B cell (primary cell): Measurements from ENCODE around the gene DUSP15. TPM values are rescaled to one million over a fixed set of nuclear protein-coding genes. Genes with fewer than 3 reads are reported as not detected.

Experiments used
- ATAC-seq: fragments of 200-7000 bp; cut with Tn5 transposase; one replicate; pipeline ENCODE4 v1.10.0; 2021; ENCODE audit warnings: low read depth, mild to moderate bottlenecking, moderate number of reproducible peaks, moderate library complexity
- CTCF ChIA-PET: fragments of 350-600 bp; sonication (Branson Sonifier 250); formaldehyde crosslinking; loops from one replicate; lab custom pipeline; 2021; ENCODE audit warnings: antibody characterized with exemption, inconsistent platforms; lab: Charles Lee
- POLR2A ChIA-PET: fragments of 350-600 bp; sonication (Branson Sonifier 250); formaldehyde crosslinking; loops from one replicate; lab custom pipeline; 2021; ENCODE audit warnings: antibody characterized with exemption; lab: Charles Lee
- DNase-seq: peaks from one replicate; pipeline ENCODE4 v3.0.0; 2013
- H2AFZ ChIP-seq: 2 replicates; pipeline ENCODE4 v1.6.1; 2012; ENCODE audit warnings: mild to moderate bottlenecking, low read depth, low read length; ENCODE audit not compliant: insufficient read depth, poor library complexity, severe bottlenecking
- H3K27ac ChIP-seq, 2 donors: 1 replicate in 1 of 2; 2 replicates in 1 of 2; pipeline ENCODE4 v1.5.1; 2012 to 2013; ENCODE audit warnings: low read length in 2 of 2, mild to moderate bottlenecking in 2 of 2, moderate library complexity in 1 of 2
- H3K27me3 ChIP-seq, 4 experiments: fragments of 200-600 bp in 1 of 4; sonication (generic) in 1 of 4; replicated peaks in 1 of 4; 1 replicate in 2 of 4; 2 replicates in 2 of 4; pipeline versions ENCODE4 v1.6.1 to v1.7.0; 2013 to 2016; ENCODE audit warnings: low read length in 3 of 4, mild to moderate bottlenecking in 2 of 4, mixed read lengths in 1 of 4, moderate library complexity in 1 of 4; ENCODE audit not compliant: insufficient read depth in 4 of 4, control insufficient read depth in 3 of 4; ENCODE audit errors: control extremely low read depth in 1 of 4
- H3K36me3 ChIP-seq, 2 experiments: replicated peaks in 1 of 2; 1 replicate in 1 of 2; 2 replicates in 1 of 2; pipeline versions ENCODE4 v1.6.1 to v1.7.1; 2013; ENCODE audit warnings: low read length in 1 of 2; ENCODE audit not compliant: insufficient read depth in 2 of 2, control insufficient read depth in 1 of 2; ENCODE audit errors: control extremely low read depth in 1 of 2, extremely low read depth in 1 of 2
- H3K4me1 ChIP-seq, 2 donors: fragments of 200-600 bp in 1 of 2; sonication (generic) in 1 of 2; 1 replicate in 1 of 2; 2 replicates in 1 of 2; pipeline versions ENCODE4 v1.5.1 to v1.6.1; 2013 to 2017; ENCODE audit warnings: low read length in 2 of 2; ENCODE audit not compliant: control insufficient read depth in 2 of 2, insufficient read depth in 2 of 2
- H3K4me2 ChIP-seq: replicated peaks from 2 replicates; pipeline ENCODE3; 2012; ENCODE audit warnings: mild to moderate bottlenecking, low read depth, low read length; ENCODE audit not compliant: poor library complexity, severe bottlenecking
- H3K4me3 ChIP-seq, 5 experiments: fragments of 200-600 bp in 1 of 5; sonication (generic) in 1 of 5; 1 replicate in 3 of 5; 2 replicates in 2 of 5; pipeline versions ENCODE4 v1.5.1 to v1.7.0; 2011 to 2016; ENCODE audit warnings: low read length in 4 of 5, mild to moderate bottlenecking in 4 of 5, low read depth in 2 of 5, control low read depth in 1 of 5, moderate library complexity in 1 of 5; ENCODE audit not compliant: insufficient read depth in 1 of 5; ENCODE audit errors: control extremely low read depth in 1 of 5, extremely low read depth in 1 of 5
- H3K79me2 ChIP-seq: fragments of 200-600 bp; sonication (generic); one replicate; pipeline ENCODE4 v1.6.0; 2016; ENCODE audit warnings: low read length; ENCODE audit not compliant: control insufficient read depth, insufficient read depth
- H3K9ac ChIP-seq: fragments of 200-600 bp; sonication (generic); 2 replicates; pipeline ENCODE4 v1.6.1; 2017; ENCODE audit warnings: mild to moderate bottlenecking, low read length, moderate library complexity
- H3K9me3 ChIP-seq, 3 donors: one replicate each; pipeline versions ENCODE4 v1.6.1 to v1.7.1; 2013; ENCODE audit warnings: low read length in 2 of 3; ENCODE audit not compliant: control insufficient read depth in 2 of 3, insufficient read depth in 1 of 3; ENCODE audit errors: control extremely low read depth in 1 of 3
- H4K20me1 ChIP-seq: 2 replicates; pipeline ENCODE4 v1.6.0; 2012; ENCODE audit warnings: mild to moderate bottlenecking, low read length; ENCODE audit not compliant: insufficient read depth, control insufficient read depth, poor library complexity, severe bottlenecking
- H3K27ac Mint-ChIP-seq: one replicate; pipeline ENCODE4 v1.8.0; 2021; ENCODE audit warnings: mixed read lengths
- H3K27me3 Mint-ChIP-seq: one replicate; pipeline ENCODE4 v1.8.0; 2021; ENCODE audit warnings: mixed read lengths
- H3K4me1 Mint-ChIP-seq: one replicate; pipeline ENCODE4 v1.8.0; 2021; ENCODE audit warnings: mixed read lengths
- H3K4me3 Mint-ChIP-seq: one replicate; pipeline ENCODE4 v1.8.0; 2021; ENCODE audit warnings: mixed read lengths
- H3K9me3 Mint-ChIP-seq: one replicate; pipeline ENCODE4 v1.8.0; 2022; ENCODE audit warnings: mixed read lengths; ENCODE audit not compliant: insufficient read depth
- EZH2 ChIP-seq: IDR thresholded peaks from 2 replicates; pipeline ENCODE4 v1.6.1; 2012; ENCODE audit warnings: borderline replicate concordance, low read depth, mild to moderate bottlenecking, moderate library complexity, low read length; ENCODE audit not compliant: insufficient read depth, poor library complexity, severe bottlenecking
- WGBS: methylation state at CpG from one replicate; pipeline ENCODE4 v1.1.5; 2013; ENCODE audit warnings: missing lambda C conversion rate; ENCODE audit not compliant: insufficient coverage; 5-methylcytosine and 5-hydroxymethylcytosine counted together
- intact Hi-C: fragments of 100-400 bp; cut with micrococcal nuclease; formaldehyde crosslinking; loops from one replicate; pipeline ENCODE4 v1.10.0; 2022
- polyA plus RNA-seq: library from polyadenylated mRNA; depleted of rRNA; stranded (reverse); fragments of >200 nt; gene quantifications from 2 replicates; pipeline ENCODE4 v1.2.3, GENCODE V29; 2012
- total RNA-seq, 2 donors: library from RNA; stranded (reverse); fragments of 120-200 nt in 1 of 2; gene quantifications; 1 replicate in 1 of 2; 2 replicates in 1 of 2; pipeline versions ENCODE4 v1.2.3 to v1.2.4, GENCODE V29; 2013 to 2022
- TF ChIP-seq, protein P1 (sequence below): fragments of 200-600 bp; IDR thresholded peaks from one replicate; pipeline ENCODE4 v1.8.0; 2022; ENCODE audit warnings: antibody characterized with exemption, mild to moderate bottlenecking

Gene DUSP15
- total and polyA plus RNA-seq, 2 donors (not counting 1 experiment from before 2014, with no cell fraction given), result 0.78 to 3.3 TPM

DNA sequence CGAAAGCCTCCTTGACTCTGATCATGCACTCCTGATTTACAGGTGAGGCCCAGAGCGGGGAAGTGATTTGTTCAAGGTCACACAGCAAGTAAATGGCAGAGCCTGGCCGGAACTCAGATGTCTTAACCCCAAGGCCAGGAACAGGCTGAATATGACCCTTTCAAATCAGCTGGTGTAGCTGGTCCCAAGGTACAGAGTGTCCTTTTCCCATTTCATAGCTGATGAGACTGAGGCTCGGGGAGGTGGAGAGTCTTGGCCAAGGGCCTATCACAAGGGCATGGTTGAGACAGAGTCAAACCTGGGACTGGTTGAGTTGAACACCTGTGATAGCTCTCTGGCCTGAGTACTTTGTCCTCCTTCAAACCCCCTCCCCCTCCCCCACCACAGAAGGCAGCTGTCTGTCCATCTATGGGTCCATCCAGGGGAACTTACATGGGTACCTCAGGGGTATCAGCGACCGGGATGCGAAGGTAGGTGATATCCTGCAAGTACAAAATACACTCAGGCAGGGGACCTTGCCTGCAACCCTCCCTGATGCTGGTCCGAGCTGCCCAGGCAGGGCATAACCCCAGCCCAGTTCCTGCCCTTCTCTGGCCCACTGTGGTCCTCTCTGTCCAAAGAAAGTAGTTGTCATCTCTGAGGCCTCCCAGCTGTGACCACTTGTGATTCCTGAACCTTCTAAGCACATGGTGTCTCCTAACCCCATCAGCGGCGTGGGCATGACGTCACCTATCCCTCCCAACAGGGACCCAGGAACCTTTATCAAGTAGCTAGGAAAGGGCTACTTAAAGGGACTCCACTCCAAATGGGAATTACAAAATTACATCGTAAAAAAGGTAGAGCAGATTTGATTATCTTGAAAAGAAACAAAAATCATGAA is 5.6 kb downstream of the DUSP15 start:
- peaks cover 36% of the 10 kb centered on the region for H3K4me1 Mint-ChIP-seq
- no peak overlapping the region for H3K27ac ChIP-seq
- ChIA-PET CTCF (no interaction called here), POLR2A (no interaction called here)
- H3K27ac Mint-ChIP-seq, result no peak overlapping the region
- H3K79me2 ChIP-seq, result no peaks in the 10 kb centered on the region
- H3K9me3 Mint-ChIP-seq, result no peaks in the 10 kb centered on the region
- intact Hi-C loops, result no loop called here
- H3K4me1 ChIP-seq, result peaks cover 23 to 35% of the 10 kb centered on the region in 2 donors
- H3K4me3 Mint-ChIP-seq, result no peak overlapping the region
- 96% methylated on average over 7 of the region's 12 CpGs for WGBS
- no peaks in the 10 kb centered on the region for H3K36me3 ChIP-seq
- no peak overlapping the region for H3K4me2 ChIP-seq
- DNase-seq, result no peak
- no peak overlapping the region for H2AFZ ChIP-seq
- peaks cover 6% of the 10 kb centered on the region for H4K20me1 ChIP-seq
- no peak overlapping the region for H3K4me3 ChIP-seq
- ATAC-seq, result no peak
- peaks cover 0 to 9% (median 0%) of the 10 kb centered on the region in 3 donors for H3K9me3 ChIP-seq
- peaks cover 0 to 30% (median 13%) of the 10 kb centered on the region in 4 experiments for H3K27me3 ChIP-seq
- no peak overlapping the region for H3K9ac ChIP-seq
- peaks cover 16% of the 10 kb centered on the region for H3K27me3 Mint-ChIP-seq
- TF ChIP-seq, protein P1, sequence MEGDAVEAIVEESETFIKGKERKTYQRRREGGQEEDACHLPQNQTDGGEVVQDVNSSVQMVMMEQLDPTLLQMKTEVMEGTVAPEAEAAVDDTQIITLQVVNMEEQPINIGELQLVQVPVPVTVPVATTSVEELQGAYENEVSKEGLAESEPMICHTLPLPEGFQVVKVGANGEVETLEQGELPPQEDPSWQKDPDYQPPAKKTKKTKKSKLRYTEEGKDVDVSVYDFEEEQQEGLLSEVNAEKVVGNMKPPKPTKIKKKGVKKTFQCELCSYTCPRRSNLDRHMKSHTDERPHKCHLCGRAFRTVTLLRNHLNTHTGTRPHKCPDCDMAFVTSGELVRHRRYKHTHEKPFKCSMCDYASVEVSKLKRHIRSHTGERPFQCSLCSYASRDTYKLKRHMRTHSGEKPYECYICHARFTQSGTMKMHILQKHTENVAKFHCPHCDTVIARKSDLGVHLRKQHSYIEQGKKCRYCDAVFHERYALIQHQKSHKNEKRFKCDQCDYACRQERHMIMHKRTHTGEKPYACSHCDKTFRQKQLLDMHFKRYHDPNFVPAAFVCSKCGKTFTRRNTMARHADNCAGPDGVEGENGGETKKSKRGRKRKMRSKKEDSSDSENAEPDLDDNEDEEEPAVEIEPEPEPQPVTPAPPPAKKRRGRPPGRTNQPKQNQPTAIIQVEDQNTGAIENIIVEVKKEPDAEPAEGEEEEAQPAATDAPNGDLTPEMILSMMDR, result no peak
- no peak for TF ChIP-seq EZH2
